HepG2 (cell line): ENCODE data around the gene CCDC177. TPM values are rescaled to one million over a fixed set of nuclear protein-coding genes. Genes with fewer than 3 reads are reported as not detected.
A peak's percentile ranks its signal among the peaks of the same experiment; 100 is the strongest.

Source experiments
- ASH2L ChIP-seq: fragments of 300-600, 200-600 bp; sonication (generic); IDR thresholded peaks from 2 replicates; pipeline ENCODE4 v1.7.0; 2017; ENCODE audit warnings: low read depth, mild to moderate bottlenecking, moderate library complexity, mixed read lengths, low read length; ENCODE audit not compliant: insufficient read length
- CHD2 ChIP-seq: IDR thresholded peaks from 2 replicates; pipeline ENCODE4 v1.6.1; 2011; ENCODE audit warnings: low read depth, low read length, improper control_type of control experiment
- ETV6 ChIP-seq: sonication (generic); formaldehyde crosslinking; conservative IDR thresholded peaks from 2 replicates; pipeline ENCODE4 v1.4.0; 2020; ENCODE audit warnings: missing genetic modification reagents
- HNRNPL ChIP-seq: fragments of 200-400 bp; formaldehyde crosslinking; IDR thresholded peaks from 2 replicates; pipeline ENCODE4 v1.6.1; 2017; ENCODE audit warnings: mild to moderate bottlenecking, low read depth, low read length
- HNRNPLL ChIP-seq: fragments of 200-400 bp; formaldehyde crosslinking; IDR thresholded peaks from 2 replicates; pipeline ENCODE4 v1.6.1; 2017; ENCODE audit warnings: mild to moderate bottlenecking, low read depth, low read length; ENCODE audit not compliant: poor library complexity, severe bottlenecking
- MNT ChIP-seq: fragments of 450-650 bp; IDR thresholded peaks from 2 replicates; pipeline ENCODE4 v1.6.1; 2016
- MTA1 ChIP-seq: sonication (generic); formaldehyde crosslinking; IDR thresholded peaks from 2 replicates; pipeline ENCODE4 v1.4.0; 2020; ENCODE audit warnings: missing genetic modification reagents, mild to moderate bottlenecking, borderline replicate concordance
- NR3C1 ChIP-seq: sonication (generic); formaldehyde crosslinking; IDR thresholded peaks from 2 replicates; pipeline ENCODE4 v1.4.0; 2020; ENCODE audit warnings: missing genetic modification reagents
- RAD21 ChIP-seq: fragments of 450-650 bp; formaldehyde crosslinking; IDR thresholded peaks from 2 replicates; pipeline ENCODE4 v1.5.0; 2020; ENCODE audit warnings: mild to moderate bottlenecking
- SAP130 ChIP-seq: IDR thresholded peaks from 2 replicates; pipeline ENCODE4 v1.6.1; 2016; ENCODE audit warnings: low read depth
- SMARCE1 ChIP-seq: fragments of 450-650 bp; IDR thresholded peaks from 2 replicates; pipeline ENCODE4 v1.6.1; 2017; ENCODE audit warnings: borderline replicate concordance
- UBTF ChIP-seq: sonication (generic); formaldehyde crosslinking; IDR thresholded peaks from 2 replicates; pipeline ENCODE4 v1.4.0; 2020; ENCODE audit warnings: mild to moderate bottlenecking, missing genetic modification reagents
- ZBTB49 ChIP-seq: sonication (generic); formaldehyde crosslinking; IDR thresholded peaks from 2 replicates; pipeline ENCODE4 v1.4.0; 2020; ENCODE audit warnings: missing genetic modification reagents, borderline replicate concordance
- ZHX2 ChIP-seq, 2 experiments: sonication (generic) in 1 of 2; formaldehyde crosslinking in 1 of 2; IDR thresholded peaks; 2 replicates each; pipeline versions ENCODE4 v1.6.1 to v1.9.0; 2014 to 2022; ENCODE audit warnings: antibody characterized with exemption in 1 of 2, borderline replicate concordance in 1 of 2, inconsistent platforms in 1 of 2, low read depth in 1 of 2, missing genetic modification reagents in 1 of 2
- ZNF329 ChIP-seq: sonication (generic); formaldehyde crosslinking; IDR thresholded peaks from 2 replicates; pipeline ENCODE4 v1.9.0; 2021; ENCODE audit warnings: low read depth, mild to moderate bottlenecking, missing genetic modification reagents
- ZNF879 ChIP-seq: sonication (generic); formaldehyde crosslinking; IDR thresholded peaks from 2 replicates; pipeline ENCODE4 v1.8.1; 2023; ENCODE audit warnings: missing genetic modification reagents
- polyA plus RNA-seq, 8 experiments: library from polyadenylated mRNA; depleted of rRNA in 3 of 8; stranded (reverse) in 7 of 8; unstranded in 1 of 8; fragments of >200 nt; fragmentation: Illumina TruSeq in 4 of 8; extraction: Trizol in 4 of 8; gene quantifications; 2 replicates each; pipeline versions ENCODE4 v1.2.1 to v1.2.3, GENCODE V29; 2011 to 2016; ENCODE audit warnings: low read depth in 4 of 8, missing spikeins in 1 of 8, mixed read lengths in 1 of 8; ENCODE audit not compliant: insufficient read depth in 1 of 8
- total RNA-seq, 5 experiments: library from RNA; depleted of rRNA; stranded (reverse); fragments of >200 nt; fragmentation: Illumina TruSeq; extraction: Trizol; gene quantifications; 2 replicates each; pipeline ENCODE4 v1.2.3, GENCODE V29; 2016; ENCODE audit warnings: low read depth in 1 of 5

CCDC177 gene
- total and polyA plus RNA-seq, 2 of the 13 experiments (the other 11 are each of a cell fraction or from before 2014, with no cell fraction given): not detected

GRCh38 chr14:69612014-69612782 is 37.5 kb upstream of the CCDC177 start (continued):
- TF ChIP-seq RAD21 (CRISPR knock-in tag): 0 out of 2 replicates have a peak, but pooled peaks have one; percentile 1
- 0 out of 2 replicates have a peak, but pooled peaks have one; percentile 1 for TF ChIP-seq SAP130 (CRISPR knock-in tag)
- no peak for TF ChIP-seq ETV6 (CRISPR knock-in tag)
- TF ChIP-seq ZBTB49 (CRISPR knock-in tag): no peak
- no peak for TF ChIP-seq MNT
- 0 out of 2 replicates have a peak, but pooled peaks have one; percentile 19 for TF ChIP-seq HNRNPL
- TF ChIP-seq NR3C1 (CRISPR knock-in tag): no peak
- peak; percentile 48 for TF ChIP-seq ASH2L
- no peak for TF ChIP-seq SMARCE1
- TF ChIP-seq ZNF329 (CRISPR knock-in tag): no peak
- no peak for TF ChIP-seq ZHX2 (IDR thresholded peaks at IDR 0.05; ENCODE audit: low read depth)
- TF ChIP-seq ZHX2 (CRISPR knock-in tag; IDR thresholded peaks at IDR 0.05; ENCODE audit: borderline replicate concordance): no peak
- TF ChIP-seq CHD2: no peak
- no peak for TF ChIP-seq MTA1
- peak; percentile 13 for TF ChIP-seq HNRNPLL
- peak; percentile 41; the same call in 1 of the 2 replicates for TF ChIP-seq UBTF (CRISPR knock-in tag)
- TF ChIP-seq ZNF879: no peak
